NOMO-1 treated with DMSO at 0.1 percent for 48 hours (cell line): Measurements from ENCODE around the gene RUNX1.

Experiments used
- DNase-seq: peaks from one replicate; lab custom pipeline; 2025; ENCODE audit not compliant: unreplicated experiment; lab: John Stamatoyannopoulos, UW

RUNX1 gene

GRCh38 chr21:34949499-34949898 is 99.6 kb downstream of the RUNX1 start:
- no peak for DNase-seq

GRCh38 chr21:34949030-34949429 is 100.1 kb downstream of the RUNX1 start:
- DNase-seq = no peak

GRCh38 chr21:34948157-34948556 is 100.9 kb downstream of the RUNX1 start:
- DNase-seq = no peak

DNA sequence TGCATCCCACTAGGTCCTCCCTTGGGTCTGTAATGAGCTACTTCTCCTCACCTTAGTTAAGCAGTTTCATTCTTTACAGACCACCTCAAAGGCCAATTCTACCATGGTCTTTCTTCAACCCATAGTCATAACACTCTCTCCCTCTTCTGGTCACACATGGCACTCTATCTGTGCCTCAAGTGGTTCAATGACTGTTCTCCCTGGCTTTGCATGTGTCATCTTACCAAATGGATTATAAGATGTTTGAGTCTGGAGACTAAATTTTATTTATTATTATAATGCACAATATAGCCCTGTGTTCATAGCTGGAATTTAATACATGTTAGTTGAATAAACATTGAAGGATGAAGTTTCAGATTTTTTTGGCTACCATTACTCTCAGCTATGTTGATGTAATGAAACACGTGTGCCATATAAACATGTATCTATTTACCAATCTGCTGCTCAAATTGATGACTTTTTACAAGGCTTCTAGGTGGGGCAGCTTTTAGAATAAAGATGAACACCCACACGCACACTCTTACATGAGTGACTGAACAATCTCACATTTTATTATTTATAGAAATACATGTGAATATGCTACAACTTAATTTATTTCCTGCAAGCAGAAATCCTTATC is 102.1 kb downstream of the RUNX1 start:
- DNase-seq = peak; percentile 17

- peak; percentile 52 for DNase-seq
These were observed 102.7 kb downstream of the RUNX1 start for GRCh38 chr21:34946385-34946840.

GRCh38 chr21:34945288-34945687 is 103.8 kb downstream of the RUNX1 start:
- no peak for DNase-seq

DNA sequence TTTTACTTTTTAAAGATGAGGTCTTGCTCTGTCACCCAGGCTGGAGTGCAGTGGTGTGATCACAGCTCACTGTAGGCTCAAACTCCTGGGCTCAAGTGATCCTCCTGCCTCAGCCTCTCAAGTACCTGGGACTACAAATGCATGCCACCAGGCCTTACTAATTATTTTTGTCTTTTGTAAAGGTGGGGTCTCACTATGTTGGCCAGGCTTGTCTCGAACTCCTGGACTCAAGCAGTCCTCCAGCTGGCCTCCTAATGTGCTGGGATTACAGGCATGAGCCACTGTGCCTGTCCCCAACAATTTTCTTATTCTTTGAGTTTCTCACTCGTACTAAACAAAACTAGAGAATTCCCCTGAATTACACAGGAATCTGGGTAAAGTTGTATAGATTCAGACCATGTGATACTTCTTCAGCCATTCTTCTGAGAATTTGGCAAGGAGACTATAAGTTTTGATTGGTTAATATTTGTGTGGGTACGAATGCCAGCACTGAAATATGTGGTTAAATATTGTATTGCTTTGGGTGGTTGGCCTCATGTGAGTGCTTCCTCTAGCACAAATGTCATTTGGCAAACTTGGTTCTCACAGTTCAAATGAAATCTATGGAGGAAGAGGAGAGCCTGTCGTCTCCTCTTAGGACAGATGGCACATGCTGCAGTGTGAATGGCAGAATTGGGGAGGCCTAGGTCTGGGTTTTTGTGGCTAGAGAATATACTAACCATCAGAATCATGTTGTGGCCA is 104.9 kb downstream of the RUNX1 start:
- DNase-seq = no peak

- DNase-seq = peak; percentile 30
These were observed 106.2 kb downstream of the RUNX1 start for GRCh38 chr21:34942911-34943310.

GRCh38 chr21:34941162-34941561 is 107.9 kb downstream of the RUNX1 start:
- DNase-seq = no peak

DNA sequence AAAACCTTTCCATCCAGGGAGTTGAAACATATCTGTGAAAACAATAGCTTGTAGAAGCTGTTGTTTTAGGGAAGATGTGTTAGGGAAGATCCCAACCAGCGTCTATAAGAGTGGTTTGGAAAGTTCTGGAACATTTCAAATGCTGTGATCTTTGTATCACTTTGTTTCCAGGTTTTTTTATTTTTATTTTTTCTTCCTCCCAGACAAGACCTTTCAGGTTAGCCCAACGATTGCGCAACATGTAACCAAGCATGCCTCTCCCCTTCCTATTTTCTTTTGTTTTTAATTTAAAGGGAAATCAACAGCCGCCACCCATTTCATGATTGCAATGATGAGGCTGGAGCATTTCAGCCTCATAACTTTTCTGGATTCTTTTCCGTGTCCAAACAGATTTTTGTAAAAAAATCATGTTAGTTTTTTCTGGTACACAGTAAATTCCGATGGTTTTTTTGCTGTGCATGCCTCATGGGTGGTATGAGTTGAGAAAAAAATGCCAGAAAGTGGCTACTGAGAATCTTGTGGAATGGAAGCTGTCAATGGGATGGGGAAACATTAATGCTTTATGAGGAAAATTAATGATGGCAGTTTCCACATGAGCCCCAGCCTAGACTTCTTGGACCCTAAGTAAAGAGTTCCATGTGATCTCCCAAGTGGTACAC is 109.3 kb downstream of the RUNX1 start:
- peak; percentile 17 for DNase-seq

- no peak for DNase-seq
These were observed 110.9 kb downstream of the RUNX1 start for GRCh38 chr21:34938089-34938764.

- DNase-seq = no peak
These were observed 112.1 kb downstream of the RUNX1 start for GRCh38 chr21:34936883-34937563.

- DNase-seq = no peak
These were observed 112.7 kb downstream of the RUNX1 start for GRCh38 chr21:34936371-34936789.

- no peak for DNase-seq
These were observed 113.2 kb downstream of the RUNX1 start for GRCh38 chr21:34935898-34936297.

GRCh38 chr21:34935452-34935851 is 113.7 kb downstream of the RUNX1 start:
- DNase-seq = peak; percentile 35

DNA sequence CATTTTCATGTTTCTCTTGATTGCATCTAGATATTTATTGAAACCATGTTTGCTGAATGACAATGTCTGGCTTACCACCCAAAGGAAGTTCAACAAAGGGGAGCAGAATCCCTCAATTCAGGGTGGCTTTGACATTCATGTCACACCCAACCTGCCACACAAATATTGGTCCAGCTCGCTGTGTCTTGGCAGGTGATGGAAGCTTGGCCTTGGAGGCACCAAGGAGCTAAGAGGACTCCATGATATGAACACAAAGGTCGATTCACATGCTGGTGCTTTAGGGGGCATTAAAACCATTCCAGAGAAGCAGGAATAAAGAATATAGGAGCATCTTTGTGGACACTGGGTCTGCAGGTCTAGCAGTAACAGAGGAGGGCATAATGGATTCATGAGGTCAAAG is 114.8 kb downstream of the RUNX1 start:
- DNase-seq = no peak

- peak; percentile 63 for DNase-seq
These were observed 115.3 kb downstream of the RUNX1 start for GRCh38 chr21:34933609-34934335.

DNA sequence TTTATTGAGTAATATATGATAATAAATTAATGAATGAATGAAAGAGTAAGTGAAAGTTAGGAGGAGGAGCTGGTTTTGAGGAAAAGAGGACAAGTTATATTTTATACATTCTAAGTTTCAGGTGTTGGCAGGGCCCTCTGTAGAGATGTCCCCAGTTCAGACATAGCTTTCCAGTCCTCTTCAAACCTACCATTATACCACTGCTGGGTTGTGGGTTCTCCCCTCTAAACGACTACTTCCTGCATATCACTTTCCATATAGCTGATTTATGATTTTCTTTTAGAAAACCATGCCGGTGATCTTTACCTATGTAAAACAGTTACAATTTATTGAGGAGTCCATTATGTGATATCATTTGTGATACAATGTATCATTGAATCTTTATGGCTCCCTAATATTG is 116.9 kb downstream of the RUNX1 start:
- DNase-seq = no peak

GRCh38 chr21:34930971-34931370 is 118.1 kb downstream of the RUNX1 start:
- no peak for DNase-seq

- no peak for DNase-seq
These were observed 120.5 kb downstream of the RUNX1 start for GRCh38 chr21:34928637-34929036.
